Stimulated activated CD8-positive, alpha-beta memory T cell treated with anti-CD3 and anti-CD28 coated beads, Interleukin-15, amount 100 ng/mL, for 1 hour (primary cell): ENCODE measurements around the gene MXRA7.
"Not testable (repeated sequence)": the region's sequence is repeated elsewhere in the genome, so short reads cannot be mapped to it uniquely, and the experiment has no call there.

ENCODE experiments used
- DNase-seq: peaks from one replicate; pipeline ENCODE4 v3.0.0-alpha.2; 2020; ENCODE audit warnings: low read depth

Gene MXRA7

DNA sequence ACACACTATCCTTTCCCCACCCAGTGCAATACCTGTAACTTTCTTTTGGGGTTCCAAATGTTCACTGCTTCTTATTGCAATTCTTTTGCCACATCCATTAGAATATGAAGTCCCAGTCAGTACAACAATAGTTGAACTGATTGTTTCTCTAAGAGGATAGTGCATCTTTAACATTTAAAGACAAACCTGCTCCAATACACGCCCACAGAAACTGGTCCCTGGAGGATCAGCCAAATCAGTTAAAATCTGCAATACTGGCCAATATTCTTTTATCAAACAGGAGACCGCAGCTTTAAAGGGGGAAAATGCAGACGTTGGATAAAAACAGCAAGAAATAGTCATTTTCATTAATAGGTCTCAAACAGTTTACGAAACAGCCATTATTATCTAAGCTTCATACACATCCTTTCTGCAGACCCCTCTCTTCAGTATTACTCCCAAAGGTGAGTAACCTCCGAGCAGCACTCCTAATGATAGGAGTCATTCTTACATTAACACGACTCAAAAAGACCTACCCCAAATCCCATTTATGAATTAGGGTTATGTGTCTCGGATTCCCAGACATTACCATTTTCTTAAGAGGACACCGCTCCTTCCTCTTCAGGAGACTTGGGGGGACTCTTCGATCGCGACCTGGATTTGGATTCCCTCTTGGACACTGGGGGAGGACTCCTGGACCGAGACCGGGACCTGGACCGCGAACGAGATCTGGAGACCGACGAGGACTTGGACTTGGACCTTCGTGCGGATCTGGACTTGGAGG lies 25.0 kb upstream of the MXRA7 start:
- no peak for DNase-seq

DNA sequence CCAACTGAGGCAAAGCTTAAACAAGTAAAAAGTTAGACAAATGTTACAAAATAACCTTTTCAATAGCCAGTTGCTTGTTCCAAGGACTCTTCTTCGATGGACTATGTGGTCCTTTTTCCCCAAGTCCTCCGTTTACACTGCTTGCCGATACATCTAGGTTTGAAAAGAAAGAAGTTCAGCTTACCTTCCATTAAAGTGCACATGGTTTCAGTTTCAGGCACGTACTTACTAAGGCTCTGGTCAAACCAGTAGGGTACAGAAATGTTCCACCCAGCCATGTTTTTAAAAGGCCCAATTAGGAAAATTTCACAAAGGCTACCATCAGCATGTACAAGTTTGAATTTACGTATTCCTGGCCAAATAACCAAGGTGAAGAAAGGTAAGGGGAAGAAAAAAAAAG lies 24.2 kb upstream of the MXRA7 start:
- no peak for DNase-seq

DNA sequence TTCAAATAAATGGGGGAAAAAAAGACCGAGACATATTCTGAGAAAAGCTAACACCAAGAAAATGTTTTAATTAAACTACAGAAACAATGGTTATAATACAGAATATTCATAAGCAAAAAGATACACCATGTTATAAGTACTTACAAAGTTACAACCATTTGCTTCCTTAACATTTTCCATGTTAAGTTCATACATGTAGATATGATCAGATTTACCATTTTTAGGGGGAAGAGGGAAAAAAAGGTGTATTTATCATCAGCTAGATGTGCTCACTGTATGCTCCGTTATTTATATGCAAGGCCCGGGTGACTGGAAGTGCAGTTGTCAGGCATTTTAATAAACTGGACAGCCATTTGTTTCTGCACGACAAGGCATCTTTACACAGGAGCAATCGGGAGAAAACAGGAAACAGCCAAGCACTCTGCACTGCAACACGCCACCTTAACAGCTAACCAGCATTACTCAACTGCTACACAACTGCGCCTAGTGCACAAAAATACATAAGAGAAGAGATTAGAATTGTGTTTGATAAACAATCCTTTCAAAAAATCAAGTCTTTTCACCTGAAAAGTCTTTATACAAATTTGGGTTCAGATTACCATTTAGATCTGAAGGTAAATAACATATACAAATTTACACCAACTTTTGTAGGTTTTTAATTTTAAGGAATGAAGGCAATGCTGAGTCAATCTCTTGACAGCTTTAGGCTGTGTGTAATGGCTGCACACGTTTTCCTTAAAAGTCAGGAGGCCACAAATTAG lies 23.5 kb upstream of the MXRA7 start:
- DNase-seq: no peak

DNA sequence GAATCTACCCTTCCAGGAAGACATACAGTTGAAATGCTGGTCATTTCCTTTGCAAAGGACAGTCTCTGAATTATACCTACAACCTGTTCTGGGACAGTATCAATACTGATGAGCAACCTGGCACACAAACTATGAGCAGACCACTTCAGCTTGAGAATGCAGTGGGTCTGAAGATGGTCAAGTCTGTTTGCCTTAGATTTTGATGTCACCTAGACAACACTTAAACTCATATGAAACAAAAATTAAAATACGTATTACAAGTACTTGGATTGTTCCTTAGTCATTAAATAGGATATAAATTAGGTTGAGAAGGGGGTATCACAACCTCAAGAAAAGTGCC lies 22.8 kb upstream of the MXRA7 start:
- DNase-seq: no peak

DNA sequence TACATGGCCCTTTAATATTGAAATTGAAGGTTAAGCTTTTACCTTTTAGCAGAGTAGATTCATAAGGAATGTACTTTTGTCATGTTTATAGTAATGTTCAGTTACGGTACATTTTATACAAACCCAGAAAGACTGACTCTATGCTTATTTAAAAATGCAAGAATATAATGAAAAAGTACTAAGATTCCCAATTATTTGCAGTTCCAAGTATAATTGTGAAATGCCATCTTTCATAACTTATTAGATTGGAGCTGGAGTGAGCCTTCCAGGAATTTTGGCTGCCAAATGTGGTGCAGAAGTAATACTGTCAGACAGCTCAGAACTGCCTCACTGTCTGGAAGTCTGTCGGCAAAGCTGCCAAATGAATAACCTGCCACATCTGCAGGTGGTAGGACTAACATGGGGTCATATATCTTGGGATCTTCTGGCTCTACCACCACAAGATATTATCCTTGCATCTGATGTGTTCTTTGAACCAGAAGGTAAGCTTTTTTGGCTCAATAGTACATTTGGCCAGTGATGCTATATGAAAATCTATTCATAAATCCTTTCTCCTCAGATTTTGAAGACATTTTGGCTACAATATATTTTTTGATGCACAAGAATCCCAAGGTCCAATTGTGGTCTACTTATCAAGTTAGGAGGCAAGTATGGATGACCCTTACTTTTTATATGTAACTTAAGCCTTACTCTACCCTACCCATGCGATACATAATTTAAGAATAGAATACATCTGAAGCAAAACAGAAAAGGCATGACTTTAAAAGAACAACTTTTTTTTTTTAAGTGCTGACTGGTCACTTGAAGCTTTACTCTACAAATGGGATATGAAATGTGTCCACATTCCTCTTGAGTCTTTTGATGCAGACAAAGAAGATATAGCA lies 22.2 kb upstream of the MXRA7 start:
- DNase-seq: no peak

DNA sequence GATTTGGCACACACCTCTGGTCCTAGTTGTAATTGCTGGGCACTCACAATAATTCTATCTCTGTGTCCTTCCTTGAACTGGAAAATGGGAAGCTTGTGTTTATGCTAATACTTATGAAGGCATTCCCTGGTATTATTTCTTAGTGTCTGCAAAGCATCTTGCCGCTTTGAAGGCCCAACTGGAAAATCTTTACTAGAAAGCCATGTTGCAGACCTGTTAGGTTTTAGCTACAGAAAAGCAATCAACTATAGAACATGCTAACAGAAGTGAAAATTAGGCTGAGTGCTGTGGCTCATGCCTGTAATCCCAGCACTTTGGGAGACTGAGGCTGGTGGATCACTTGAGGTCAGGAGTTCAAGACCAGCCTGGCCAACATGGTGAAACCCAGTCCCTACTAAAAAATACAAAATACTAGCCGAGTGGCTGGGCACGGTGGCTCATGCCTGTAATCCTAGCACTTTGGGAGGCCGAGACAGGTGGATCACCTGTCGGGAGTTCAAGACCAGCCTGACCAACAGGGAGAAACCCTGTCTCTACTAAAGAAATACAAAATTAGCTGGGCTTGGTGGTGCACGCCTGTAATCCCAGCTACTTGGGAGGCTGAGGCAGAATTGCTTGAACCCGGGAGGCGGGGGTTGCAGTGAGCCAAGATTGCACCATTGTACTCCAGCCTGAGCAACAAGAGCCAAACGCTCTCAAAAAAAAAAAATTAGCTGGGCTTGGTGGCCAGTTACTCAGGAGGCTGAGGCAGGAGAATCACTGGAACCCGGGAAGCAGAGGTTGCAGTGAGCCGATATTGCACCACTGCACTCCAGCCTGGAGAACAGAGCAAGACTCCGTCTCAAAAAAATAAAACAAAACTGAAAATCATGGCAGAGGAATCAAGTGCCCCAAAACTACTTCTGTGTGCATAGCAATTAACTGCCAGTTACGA lies 21.3 kb upstream of the MXRA7 start:
- DNase-seq: not testable (repeated sequence)

DNA sequence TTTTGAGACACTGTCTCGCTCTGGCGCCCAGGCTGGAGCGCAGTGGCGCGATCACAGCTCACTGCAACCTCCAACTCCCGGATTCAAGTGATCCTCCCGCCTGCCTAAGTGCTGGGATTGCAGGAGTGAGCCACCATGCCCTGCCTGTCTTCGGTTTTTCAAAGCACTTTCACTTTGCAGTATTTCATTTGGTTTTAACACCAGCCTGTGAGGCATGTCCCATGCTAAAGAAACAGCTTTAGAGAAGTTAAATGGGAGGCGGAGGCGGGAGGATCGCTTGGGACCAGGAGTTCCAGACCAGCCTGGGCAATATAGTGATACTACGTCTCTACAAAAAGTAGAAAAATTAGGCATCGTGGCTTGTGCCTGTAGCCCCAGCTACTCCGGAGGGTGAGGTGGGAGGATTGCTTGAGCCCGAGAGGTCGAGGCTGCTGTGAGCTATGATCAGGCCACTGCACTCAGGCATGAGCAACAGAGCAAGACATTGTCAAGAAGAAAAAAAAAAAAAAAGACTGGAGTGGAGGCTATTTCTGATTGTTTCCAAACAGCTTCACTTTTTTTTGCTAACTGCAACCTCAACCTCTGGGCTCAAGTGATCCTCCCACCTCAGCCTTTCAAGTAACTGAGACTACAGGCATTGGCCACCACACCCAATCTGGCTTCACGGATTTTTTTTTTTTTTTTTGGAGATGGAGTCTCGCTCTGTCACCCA lies 17.1 kb upstream of the MXRA7 start:
- DNase-seq: no peak

DNA sequence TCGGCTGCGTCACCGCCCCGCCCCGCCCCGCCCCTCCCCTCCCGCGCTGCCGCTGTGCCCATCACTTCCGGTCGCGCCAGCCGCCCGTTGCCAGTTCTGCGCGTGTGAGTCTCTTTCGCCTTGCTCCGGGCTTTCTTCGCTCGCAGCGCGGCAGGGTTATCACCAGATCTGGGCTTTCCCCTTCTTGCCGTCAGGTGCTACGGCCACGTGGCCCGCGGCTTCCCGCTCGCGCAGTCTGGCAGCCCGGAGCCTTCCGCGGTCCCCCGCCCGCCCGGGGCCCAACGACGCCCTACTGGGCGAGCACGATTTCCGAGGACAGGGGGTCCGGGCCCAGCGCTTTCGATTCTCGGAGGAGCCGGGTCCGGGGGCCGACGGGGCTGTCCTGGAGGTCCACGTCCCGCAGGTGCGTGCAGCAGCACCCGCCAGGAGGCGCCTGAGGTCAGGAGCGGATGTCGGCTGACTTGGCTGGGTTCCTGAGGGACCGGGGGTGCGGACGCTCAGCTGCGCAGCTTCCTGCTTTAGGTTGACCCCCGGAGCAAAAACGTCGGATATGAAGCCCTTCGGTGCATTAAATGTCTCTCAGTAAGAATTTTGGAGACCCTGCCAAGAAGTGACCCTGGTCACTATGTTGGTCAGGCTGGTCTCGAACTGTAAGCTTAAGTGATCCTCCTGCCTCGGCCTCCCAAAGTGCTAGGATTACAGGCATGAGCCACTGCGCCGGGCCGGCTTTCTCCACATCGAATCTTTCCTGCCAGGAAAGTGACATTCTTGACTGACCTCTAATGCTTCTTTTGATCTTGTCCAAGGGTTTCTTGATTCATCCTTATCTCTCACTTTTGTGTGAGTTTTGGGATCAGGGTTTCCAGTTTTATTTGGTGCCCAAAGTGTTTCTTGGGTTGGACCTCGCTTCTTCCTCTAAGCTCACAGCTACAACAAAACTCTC lies 16.3 kb upstream of the MXRA7 start, which contains the start of gene METTL23:
Gene METTL23, plus strand, starts transcription at position 64 of the 943 bp plus-strand sequence. CDS start 2,872 bp downstream, outside the sequence.
- peak; percentile 54 for DNase-seq

DNA sequence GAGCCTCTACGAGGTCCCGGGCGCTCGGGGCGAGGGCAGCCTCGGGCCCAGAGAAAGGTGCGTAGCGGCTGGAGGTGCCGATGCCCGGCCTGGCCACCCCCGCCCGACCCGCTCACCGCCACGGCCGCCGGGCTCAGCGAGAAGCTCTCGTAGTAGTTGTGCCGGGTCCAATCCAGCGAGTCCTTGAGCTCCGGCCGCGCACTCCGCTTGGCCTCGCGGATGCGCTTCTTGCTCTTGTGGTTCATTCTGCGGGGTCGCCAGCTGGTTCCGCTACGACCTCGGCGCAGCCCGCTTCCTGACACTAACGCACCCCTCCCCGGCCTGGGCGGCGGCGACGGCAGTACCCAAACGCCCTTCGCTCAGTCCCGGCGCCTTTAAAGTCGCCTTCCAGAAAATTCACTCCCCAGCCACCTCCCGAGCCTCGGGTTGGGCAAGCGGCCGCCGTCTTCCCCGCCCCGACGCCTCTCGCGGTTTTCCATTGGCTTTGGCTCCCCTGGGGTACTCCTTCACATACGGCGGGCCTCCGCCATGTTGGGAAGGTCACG lies 15.5 kb upstream of the MXRA7 start, which contains the start of gene JMJD6:
Gene JMJD6, minus strand, starts transcription at position 376 of the 545 bp plus-strand sequence. Its CDS starts 131 bp downstream, at position 245.
- peak; percentile 84 for DNase-seq

DNA sequence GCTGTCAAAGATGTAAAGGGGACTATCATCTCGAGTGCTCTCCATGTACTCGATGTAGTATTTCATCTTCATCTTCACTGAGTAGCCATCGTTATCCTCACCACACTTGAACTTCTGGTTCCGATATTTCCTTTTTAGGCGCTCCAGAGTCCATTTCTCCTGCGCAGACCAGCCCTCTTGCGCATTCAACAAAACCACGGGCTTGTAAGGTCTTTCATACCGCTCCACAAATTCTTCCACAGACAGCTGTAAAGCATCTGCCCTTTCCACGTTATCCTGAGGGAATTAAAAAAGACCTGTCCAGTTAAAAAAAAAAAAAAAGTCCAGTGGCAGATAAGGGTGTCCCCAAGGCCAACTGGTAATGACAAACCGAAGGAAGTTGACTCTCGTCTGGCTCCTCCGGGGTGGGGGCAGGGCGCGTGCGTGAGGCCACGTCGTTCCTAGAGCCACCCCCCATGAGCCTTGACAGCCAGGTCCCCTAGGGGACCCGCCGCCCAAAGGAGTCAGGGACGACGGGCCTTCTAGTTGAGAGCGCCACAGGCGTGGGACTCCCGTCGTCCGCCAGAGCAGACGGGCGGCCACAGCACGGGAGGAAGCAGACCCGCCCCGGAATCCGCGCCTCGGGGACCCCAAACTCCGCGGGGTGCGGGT lies 14.9 kb upstream of the MXRA7 start:
- peak; percentile 32 for DNase-seq

DNA sequence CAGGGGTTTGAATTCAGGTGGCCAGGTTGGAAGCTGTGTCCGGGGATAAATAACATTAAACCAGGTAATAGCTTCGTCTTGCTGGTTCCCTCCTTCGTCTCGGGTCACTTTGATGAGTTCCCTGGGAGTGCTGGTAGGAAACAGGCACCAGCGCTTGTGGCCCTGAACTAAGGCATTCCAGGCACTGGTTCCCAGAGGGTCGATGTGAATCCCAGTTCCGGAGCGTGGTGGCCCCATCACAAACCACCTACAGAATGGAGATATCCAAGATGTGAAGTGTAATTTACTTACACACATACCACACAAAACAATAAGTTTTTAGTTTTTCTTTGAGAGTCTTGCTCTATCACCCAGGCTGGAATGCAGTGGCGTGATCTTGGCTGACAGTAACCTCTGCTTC lies 13.0 kb upstream of the MXRA7 start:
- no peak for DNase-seq

DNA sequence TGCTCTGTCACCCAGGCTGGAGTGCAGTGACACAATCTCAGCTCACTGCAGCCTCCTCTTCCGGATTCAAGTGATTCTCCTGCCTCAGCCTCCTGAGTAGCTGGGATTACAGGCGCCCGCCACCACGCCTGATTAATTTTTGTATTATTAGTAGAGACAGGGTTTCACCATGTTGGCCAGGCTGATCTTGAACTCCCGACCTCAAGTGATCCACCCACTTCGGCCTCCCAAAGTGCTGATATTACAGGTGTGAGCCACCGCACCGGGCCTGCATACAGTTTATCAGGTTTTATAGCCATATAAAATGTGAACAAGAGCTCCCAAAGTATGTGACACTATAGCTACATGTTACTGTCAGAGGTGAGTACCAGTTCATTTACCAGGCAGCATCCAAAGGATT lies 12.2 kb upstream of the MXRA7 start:
- DNase-seq: not testable (repeated sequence)

DNA sequence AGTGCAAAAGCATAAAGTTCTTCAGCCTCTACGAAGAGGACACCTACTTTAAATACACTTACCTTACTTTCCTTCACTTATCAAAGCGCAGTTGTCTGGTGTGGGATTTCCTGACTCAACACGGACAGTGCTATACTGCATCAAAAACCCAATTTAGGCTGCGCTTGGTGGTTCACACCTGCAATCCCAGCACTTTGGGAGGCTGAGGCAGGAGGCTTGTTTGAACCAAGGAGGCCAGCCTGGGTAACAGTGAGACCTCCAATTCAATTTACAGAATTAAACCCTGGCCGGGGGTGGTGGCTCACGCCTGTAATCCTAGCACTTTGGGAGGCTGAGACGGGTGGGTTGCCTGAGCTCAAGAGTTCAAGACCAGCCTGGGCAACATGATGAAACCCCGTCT lies 11.5 kb upstream of the MXRA7 start:
- no peak for DNase-seq

DNA sequence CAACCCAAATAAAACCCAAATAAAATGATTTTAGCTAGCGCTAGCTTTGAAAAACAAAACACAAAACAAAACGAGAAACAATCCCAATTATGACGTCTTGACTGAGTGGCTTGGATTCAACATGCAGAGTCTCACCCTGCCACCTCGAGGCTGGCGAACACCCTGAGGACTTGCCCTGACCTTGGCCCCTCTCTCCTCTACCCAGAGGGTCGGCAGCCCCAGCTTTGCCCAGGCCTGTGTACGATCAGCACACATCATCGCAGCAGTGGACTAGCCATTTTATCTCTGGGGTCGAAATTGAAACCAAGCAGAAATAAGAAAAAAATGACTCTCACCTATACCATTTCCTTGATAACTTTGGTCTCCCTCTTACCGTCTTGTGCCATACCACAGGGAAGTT lies 10.7 kb upstream of the MXRA7 start:
- DNase-seq: no peak

DNA sequence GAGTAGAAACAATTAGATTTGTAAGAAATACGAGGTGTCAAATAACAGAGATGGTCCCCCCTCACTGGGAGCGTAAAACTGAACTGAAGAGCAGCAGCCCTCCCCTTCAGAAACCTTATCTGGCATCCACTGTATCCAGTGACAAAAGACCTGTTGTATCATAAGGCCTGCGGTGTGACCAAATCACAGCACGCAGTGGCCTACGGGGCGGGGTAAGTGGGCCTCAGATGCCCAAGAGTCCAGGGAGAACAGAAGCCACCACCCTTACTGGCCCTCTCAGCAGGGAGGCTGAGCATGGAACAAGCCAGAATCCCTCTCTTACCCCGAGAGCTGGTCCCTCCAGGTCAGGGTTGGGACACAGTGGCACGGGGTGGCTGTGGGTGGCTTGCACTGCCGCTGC lies 10.2 kb upstream of the MXRA7 start:
- DNase-seq: no peak

DNA sequence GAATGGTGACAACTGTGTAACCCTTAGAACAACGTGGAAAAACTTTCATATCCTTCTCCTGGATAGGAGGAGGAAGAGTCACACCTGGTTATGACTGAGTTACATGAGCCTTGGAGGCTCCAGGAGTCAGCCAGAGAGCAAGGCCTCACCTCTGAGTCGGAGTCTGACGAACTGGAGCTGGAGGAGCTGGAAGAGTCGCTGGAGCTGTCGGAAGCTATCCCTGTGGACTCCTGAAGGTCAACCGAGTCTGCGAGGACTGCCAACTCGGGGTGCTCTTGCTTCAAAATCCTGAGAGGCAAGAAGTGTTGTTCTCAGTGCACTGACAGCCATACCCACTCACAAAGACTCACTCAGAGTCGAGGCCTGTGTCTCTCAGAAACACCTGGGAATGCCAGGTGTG lies 9.4 kb upstream of the MXRA7 start:
- no peak for DNase-seq

DNA sequence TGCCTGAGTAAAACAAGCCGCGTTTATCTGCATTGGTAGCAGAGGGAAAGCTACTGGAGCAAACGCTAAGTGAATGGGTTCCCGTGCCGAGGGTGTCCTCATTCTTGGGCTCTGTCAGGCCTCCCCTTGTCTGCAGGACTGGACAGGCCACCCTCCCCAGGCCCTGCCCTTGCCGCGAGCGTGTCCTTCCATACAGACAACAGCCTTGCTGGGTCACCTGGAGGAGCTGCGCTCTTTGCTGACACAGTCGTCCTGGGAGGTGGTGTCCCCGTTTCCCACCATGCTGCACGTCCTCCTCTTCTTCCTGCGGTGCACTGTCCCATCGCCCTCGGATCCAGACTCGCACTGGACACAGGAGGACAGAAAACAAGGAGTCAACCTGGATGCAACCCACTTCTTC lies 7.8 kb upstream of the MXRA7 start:
- DNase-seq: no peak

DNA sequence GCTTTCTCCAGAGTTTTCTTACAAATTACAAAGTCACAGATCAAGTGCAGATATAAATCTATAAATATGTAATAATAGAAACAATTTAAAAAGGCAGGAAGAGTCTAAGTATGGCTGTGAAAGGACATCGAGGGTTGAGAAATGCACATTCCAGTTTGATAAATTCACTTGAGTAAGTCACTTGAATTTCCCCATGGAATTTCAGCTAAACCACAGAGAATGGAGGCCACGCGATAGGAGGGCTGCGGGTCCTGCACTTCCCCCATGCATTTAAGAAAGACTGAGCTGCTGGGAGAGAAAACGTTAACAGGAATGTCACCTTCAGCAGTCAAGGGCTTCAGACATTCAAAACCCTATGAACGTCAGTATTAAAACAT lies 6.1 kb upstream of the MXRA7 start:
- DNase-seq: no peak
